Mucosa of descending colon (tissue), 3 donors: ENCODE measurements around the gene IP6K1. TPM values are rescaled to one million over a fixed set of nuclear protein-coding genes. Genes with fewer than 3 reads are reported as not detected.

Experiments used
- ATAC-seq: fragments of 200-7000 bp; cut with Tn5 transposase; one replicate; pipeline ENCODE4 v1.9.1; 2020; ENCODE audit warnings: mild to moderate bottlenecking, moderate library complexity
- DNase-seq, 3 donors: peaks; one replicate each; pipeline ENCODE4 v3.0.0-alpha.2; 2020
- H3K36me3 ChIP-seq: fragments of 200-600 bp; one replicate; pipeline ENCODE4 v1.8.0; 2021; ENCODE audit warnings: low read depth, mild to moderate bottlenecking
- H3K4me1 ChIP-seq: fragments of 200-600 bp; one replicate; pipeline ENCODE4 v1.8.0; 2021; ENCODE audit warnings: low read depth, mild to moderate bottlenecking
- H3K4me3 ChIP-seq: fragments of 200-600 bp; one replicate; pipeline ENCODE4 v1.8.0; 2021; ENCODE audit warnings: mild to moderate bottlenecking
- H3K9me3 ChIP-seq: fragments of 200-600 bp; one replicate; pipeline ENCODE4 v1.8.0; 2021; ENCODE audit warnings: mild to moderate bottlenecking
- CTCF ChIP-seq: fragments of 200-600 bp; IDR thresholded peaks from one replicate; pipeline ENCODE4 v1.8.0; 2022; ENCODE audit warnings: antibody characterized with exemption, mild to moderate bottlenecking
- intact Hi-C, 2 donors: fragments of 100-400 bp; cut with DNase I in 1 of 2; cut with micrococcal nuclease in 1 of 2; formaldehyde crosslinking; loops; one replicate each; pipeline versions ENCODE4 v1.11.0 to v1.11.1; 2022; cut with DNase I, micrococcal nuclease
- microRNA-seq: library from miRNA; unstranded; fragments of <30 nt; microRNA quantifications from one replicate; pipeline ENCODE4, GENCODE V29; 2019
- total RNA-seq, 3 donors: library from RNA; stranded (reverse); fragmentation: NEBNext Ultra II Directional in 2 of 3; extraction: Animal tissue kit (Norgen Biotek cat#: 25700) in 2 of 3; gene quantifications; one replicate each; pipeline versions ENCODE4 v1.2.1 to v1.2.4, GENCODE V29; 2021 to 2023
- donor health status: DM: no; HTN: no; CAD: no; lungs with moderate emphysema.
- donor health status: DM: no; HTN: no; CAD: no.
- donor health status: DM: no; HTN: yes; CAD: no.

IP6K1 gene
- total RNA-seq, 3 donors from 2014 or later: 33.1 to 52.5 (median 39.5) TPM

GRCh38 chr3:49681543-49681942 is 104.8 kb downstream of the IP6K1 start:
- Histone ChIP-seq H3K36me3 (peaks cover 10% of the 10 kb centered on the region), H3K9me3 (no peaks in the 10 kb centered on the region), H3K4me3 (no peak overlapping the region), H3K4me1 (peaks cover 2% of the 10 kb centered on the region)
- TF ChIP-seq CTCF: no peak
- intact Hi-C loops: no loop called here
- no peak for DNase-seq
- ATAC-seq: no peak

GRCh38 chr3:49681232-49681522 is 105.2 kb downstream of the IP6K1 start:
- H3K36me3 ChIP-seq: peaks cover 10% of the 10 kb centered on the region
- intact Hi-C loops: no loop called here
- ATAC-seq: no peak
- H3K9me3 ChIP-seq: no peaks in the 10 kb centered on the region
- peaks cover 2% of the 10 kb centered on the region for H3K4me1 ChIP-seq
- DNase-seq: no peak
- H3K4me3 ChIP-seq: no peak overlapping the region
- no peak for TF ChIP-seq CTCF

GRCh38 chr3:49680493-49681231 is 105.7 kb downstream of the IP6K1 start:
- ATAC-seq (no peak), DNase-seq (no peak)
- H3K4me1 ChIP-seq: no peaks in the 10 kb centered on the region
- H3K4me3 ChIP-seq: no peak overlapping the region
- H3K9me3 ChIP-seq: no peaks in the 10 kb centered on the region
- H3K36me3 ChIP-seq: peaks cover 10% of the 10 kb centered on the region
- TF ChIP-seq CTCF: no peak
- intact Hi-C loops: no loop called here

GRCh38 chr3:49675912-49676311 is 110.4 kb downstream of the IP6K1 start:
- Histone ChIP-seq H3K9me3 (no peaks in the 10 kb centered on the region), H3K36me3 (no peaks in the 10 kb centered on the region), H3K4me1 (peaks cover 13% of the 10 kb centered on the region), H3K4me3 (no peak overlapping the region)
- TF ChIP-seq CTCF: no peak
- intact Hi-C loops: no loop called here
- DNase-seq (no peak), ATAC-seq (no peak)

- intact Hi-C loops: loop anchor here in 1 of 2 donors (5.0 kb wide), 1 partner anchor 132 kb away; no protein-coding TSS in a partner anchor
- H3K36me3 ChIP-seq: no peaks in the 10 kb centered on the region
- peak; percentile 36 for ATAC-seq
- H3K4me3 ChIP-seq: peak overlapping the region; percentile 85
- peaks cover 13% of the 10 kb centered on the region for H3K4me1 ChIP-seq
- DNase-seq: peak in 2 of 3 donors; percentile 58 to 77
- no peaks in the 10 kb centered on the region for H3K9me3 ChIP-seq
- TF ChIP-seq CTCF: no peak
These were observed 111.8 kb downstream of the IP6K1 start for GRCh38 chr3:49674497-49674983.

Small RNA genes within 50 kb of the gene (microRNA-seq; reads per million reads assigned to microRNA genes)
- gene MIR5193: not detected

Other genes with a start within 250 kb of the IP6K1 start
- 1 to 10 TPM in 1 of 3 donors, under 1 TPM in 2; 0.17 to 1.2 (median 0.36) TPM for gene BSN, start 232.1 kb downstream of the IP6K1 start, total RNA-seq
- gene APEH, start 112.2 kb downstream of the IP6K1 start, total RNA-seq: 100 to 1,000 TPM; 110 to 176 (median 142) TPM
- gene MST1, start 97.1 kb downstream of the IP6K1 start, total RNA-seq: 10 to 100 TPM; 16.8 to 55.9 (median 18.8) TPM
- gene RNF123, start 97.0 kb downstream of the IP6K1 start, total RNA-seq: 10 to 100 TPM; 45.5 to 58.1 (median 51.0) TPM
- gene AMIGO3, start 66.9 kb downstream of the IP6K1 start, total RNA-seq: not detected
- gene GMPPB, start 62.6 kb downstream of the IP6K1 start, total RNA-seq: 10 to 100 TPM; 36.0 to 60.5 (median 47.4) TPM
- under 1 TPM in 1 of 3 donors, not detected in 2; 0.38 TPM for gene CDHR4, start 13.3 kb upstream of the IP6K1 start, total RNA-seq
- gene INKA1, start 16.7 kb upstream of the IP6K1 start, total RNA-seq: 1 to 10 TPM in 2 of 3 donors, under 1 TPM in 1; 0.58 to 2.8 (median 1.6) TPM
- gene UBA7, start 27.4 kb upstream of the IP6K1 start, total RNA-seq: 100 to 1,000 TPM in 2 of 3 donors, 10 to 100 TPM in 1; 90.3 to 192 (median 139) TPM
- gene TRAIP, start 70.0 kb upstream of the IP6K1 start, total RNA-seq: 1 to 10 TPM; 2.6 to 5.4 (median 4.0) TPM
- not detected for gene CAMKV, start 83.4 kb upstream of the IP6K1 start, total RNA-seq
- 100 to 1,000 TPM in 2 of 3 donors, 10 to 100 TPM in 1; 76.2 to 153 (median 124) TPM for gene MST1R, start 117.3 kb upstream of the IP6K1 start, total RNA-seq
- gene MON1A, start 143.3 kb upstream of the IP6K1 start, total RNA-seq: 10 to 100 TPM in 1 of 3 donors, 1 to 10 TPM in 2; 6.9 to 13.3 (median 7.9) TPM
- gene RBM6, start 153.6 kb upstream of the IP6K1 start, total RNA-seq: 100 to 1,000 TPM in 2 of 3 donors, 10 to 100 TPM in 1; 75.6 to 124 (median 112) TPM